ENCODE data around the gene LRCOL1.
"Not testable (repeated sequence)": the region's sequence is repeated elsewhere in the genome, so short reads cannot be mapped to it uniquely, and the experiment has no call there.

The LRCOL1 gene

GRCh38 chr12:132600048-132601032 is 10.0 kb downstream of the LRCOL1 start:
- DNase-seq: peak; percentile 85

GRCh38 chr12:132599502-132599901 is 10.9 kb downstream of the LRCOL1 start:
- not testable (repeated sequence) for DNase-seq

GRCh38 chr12:132597333-132598316 is 12.8 kb downstream of the LRCOL1 start:
- peak; percentile 77 for DNase-seq

GRCh38 chr12:132596016-132596415 is 14.4 kb downstream of the LRCOL1 start:
- no peak for DNase-seq

GRCh38 chr12:132595183-132595582 is 15.2 kb downstream of the LRCOL1 start:
- DNase-seq: no peak

- peak; percentile 95 for DNase-seq
Observed at GRCh38 chr12:132593938-132594358, 16.4 kb downstream of the LRCOL1 start.

- no peak for DNase-seq
Observed at GRCh38 chr12:132593521-132593920, 16.9 kb downstream of the LRCOL1 start.

GRCh38 chr12:132593071-132593470 is 17.3 kb downstream of the LRCOL1 start:
- no peak for DNase-seq

- DNase-seq: no peak
Observed at GRCh38 chr12:132592282-132592970, 18.0 kb downstream of the LRCOL1 start.

- DNase-seq: no peak
Observed at GRCh38 chr12:132591107-132591935, 19.1 kb downstream of the LRCOL1 start.

GRCh38 chr12:132588821-132589669 is 21.3 kb downstream of the LRCOL1 start:
- DNase-seq: no peak

GRCh38 chr12:132588319-132588718 is 22.1 kb downstream of the LRCOL1 start:
- DNase-seq: no peak

GRCh38 chr12:132587781-132588180 is 22.6 kb downstream of the LRCOL1 start:
- DNase-seq: no peak

GRCh38 chr12:132586929-132587328 is 23.5 kb downstream of the LRCOL1 start:
- DNase-seq: no peak

- DNase-seq: no peak
Observed at GRCh38 chr12:132585177-132585576, 25.2 kb downstream of the LRCOL1 start.

GRCh38 chr12:132584429-132584828 is 26.0 kb downstream of the LRCOL1 start:
- no peak for DNase-seq

- no peak for DNase-seq
Observed at GRCh38 chr12:132583736-132584135, 26.6 kb downstream of the LRCOL1 start.

GRCh38 chr12:132583411-132583710 is 27.0 kb downstream of the LRCOL1 start:
- DNase-seq: no peak

GRCh38 chr12:132582582-132583410 is 27.6 kb downstream of the LRCOL1 start:
- no peak for DNase-seq

- DNase-seq: no peak
Observed at GRCh38 chr12:132582058-132582420, 28.3 kb downstream of the LRCOL1 start.

All from femur (tissue), 1 donor.